B cell (primary cell): ENCODE data around the gene ATIC. TPM values are rescaled to one million over a fixed set of nuclear protein-coding genes. Genes with fewer than 3 reads are reported as not detected.

Source experiments
- ATAC-seq: fragments of 200-7000 bp; cut with Tn5 transposase; one replicate; pipeline ENCODE4 v1.10.0; 2021; ENCODE audit warnings: low read depth, mild to moderate bottlenecking, moderate number of reproducible peaks, moderate library complexity
- CTCF ChIA-PET: fragments of 350-600 bp; sonication (Branson Sonifier 250); formaldehyde crosslinking; loops from one replicate; lab custom pipeline; 2021; ENCODE audit warnings: antibody characterized with exemption, inconsistent platforms; lab: Charles Lee
- POLR2A ChIA-PET: fragments of 350-600 bp; sonication (Branson Sonifier 250); formaldehyde crosslinking; loops from one replicate; lab custom pipeline; 2021; ENCODE audit warnings: antibody characterized with exemption; lab: Charles Lee
- DNase-seq: peaks from one replicate; pipeline ENCODE4 v3.0.0; 2013
- H2AFZ ChIP-seq: 2 replicates; pipeline ENCODE4 v1.6.1; 2012; ENCODE audit warnings: mild to moderate bottlenecking, low read depth, low read length; ENCODE audit not compliant: insufficient read depth, poor library complexity, severe bottlenecking
- H3K27ac ChIP-seq, 2 donors: 1 replicate in 1 of 2; 2 replicates in 1 of 2; pipeline ENCODE4 v1.5.1; 2012 to 2013; ENCODE audit warnings: low read length in 2 of 2, mild to moderate bottlenecking in 2 of 2, moderate library complexity in 1 of 2
- H3K27me3 ChIP-seq, 4 experiments: fragments of 200-600 bp in 1 of 4; sonication (generic) in 1 of 4; replicated peaks in 1 of 4; 1 replicate in 2 of 4; 2 replicates in 2 of 4; pipeline versions ENCODE4 v1.6.1 to v1.7.0; 2013 to 2016; ENCODE audit warnings: low read length in 3 of 4, mild to moderate bottlenecking in 2 of 4, mixed read lengths in 1 of 4, moderate library complexity in 1 of 4; ENCODE audit not compliant: insufficient read depth in 4 of 4, control insufficient read depth in 3 of 4; ENCODE audit errors: control extremely low read depth in 1 of 4
- H3K36me3 ChIP-seq, 2 experiments: replicated peaks in 1 of 2; 1 replicate in 1 of 2; 2 replicates in 1 of 2; pipeline versions ENCODE4 v1.6.1 to v1.7.1; 2013; ENCODE audit warnings: low read length in 1 of 2; ENCODE audit not compliant: insufficient read depth in 2 of 2, control insufficient read depth in 1 of 2; ENCODE audit errors: control extremely low read depth in 1 of 2, extremely low read depth in 1 of 2
- H3K4me1 ChIP-seq, 2 donors: fragments of 200-600 bp in 1 of 2; sonication (generic) in 1 of 2; 1 replicate in 1 of 2; 2 replicates in 1 of 2; pipeline versions ENCODE4 v1.5.1 to v1.6.1; 2013 to 2017; ENCODE audit warnings: low read length in 2 of 2; ENCODE audit not compliant: control insufficient read depth in 2 of 2, insufficient read depth in 2 of 2
- H3K4me2 ChIP-seq: replicated peaks from 2 replicates; pipeline ENCODE3; 2012; ENCODE audit warnings: mild to moderate bottlenecking, low read depth, low read length; ENCODE audit not compliant: poor library complexity, severe bottlenecking
- H3K4me3 ChIP-seq, 5 experiments: fragments of 200-600 bp in 1 of 5; sonication (generic) in 1 of 5; 1 replicate in 3 of 5; 2 replicates in 2 of 5; pipeline versions ENCODE4 v1.5.1 to v1.7.0; 2011 to 2016; ENCODE audit warnings: low read length in 4 of 5, mild to moderate bottlenecking in 4 of 5, low read depth in 2 of 5, control low read depth in 1 of 5, moderate library complexity in 1 of 5; ENCODE audit not compliant: insufficient read depth in 1 of 5; ENCODE audit errors: control extremely low read depth in 1 of 5, extremely low read depth in 1 of 5
- H3K79me2 ChIP-seq: fragments of 200-600 bp; sonication (generic); one replicate; pipeline ENCODE4 v1.6.0; 2016; ENCODE audit warnings: low read length; ENCODE audit not compliant: control insufficient read depth, insufficient read depth
- H3K9ac ChIP-seq: fragments of 200-600 bp; sonication (generic); 2 replicates; pipeline ENCODE4 v1.6.1; 2017; ENCODE audit warnings: mild to moderate bottlenecking, low read length, moderate library complexity
- H3K9me3 ChIP-seq, 3 donors: one replicate each; pipeline versions ENCODE4 v1.6.1 to v1.7.1; 2013; ENCODE audit warnings: low read length in 2 of 3; ENCODE audit not compliant: control insufficient read depth in 2 of 3, insufficient read depth in 1 of 3; ENCODE audit errors: control extremely low read depth in 1 of 3
- H4K20me1 ChIP-seq: 2 replicates; pipeline ENCODE4 v1.6.0; 2012; ENCODE audit warnings: mild to moderate bottlenecking, low read length; ENCODE audit not compliant: insufficient read depth, control insufficient read depth, poor library complexity, severe bottlenecking
- H3K27ac Mint-ChIP-seq: one replicate; pipeline ENCODE4 v1.8.0; 2021; ENCODE audit warnings: mixed read lengths
- H3K27me3 Mint-ChIP-seq: one replicate; pipeline ENCODE4 v1.8.0; 2021; ENCODE audit warnings: mixed read lengths
- H3K4me1 Mint-ChIP-seq: one replicate; pipeline ENCODE4 v1.8.0; 2021; ENCODE audit warnings: mixed read lengths
- H3K4me3 Mint-ChIP-seq: one replicate; pipeline ENCODE4 v1.8.0; 2021; ENCODE audit warnings: mixed read lengths
- H3K9me3 Mint-ChIP-seq: one replicate; pipeline ENCODE4 v1.8.0; 2022; ENCODE audit warnings: mixed read lengths; ENCODE audit not compliant: insufficient read depth
- CTCF ChIP-seq: fragments of 200-600 bp; IDR thresholded peaks from one replicate; pipeline ENCODE4 v1.8.0; 2022; ENCODE audit warnings: antibody characterized with exemption, mild to moderate bottlenecking
- EZH2 ChIP-seq: IDR thresholded peaks from 2 replicates; pipeline ENCODE4 v1.6.1; 2012; ENCODE audit warnings: borderline replicate concordance, low read depth, mild to moderate bottlenecking, moderate library complexity, low read length; ENCODE audit not compliant: insufficient read depth, poor library complexity, severe bottlenecking
- WGBS: methylation state at CpG from one replicate; pipeline ENCODE4 v1.1.5; 2013; ENCODE audit warnings: missing lambda C conversion rate; ENCODE audit not compliant: insufficient coverage; 5-methylcytosine and 5-hydroxymethylcytosine counted together
- intact Hi-C: fragments of 100-400 bp; cut with micrococcal nuclease; formaldehyde crosslinking; loops from one replicate; pipeline ENCODE4 v1.10.0; 2022
- polyA plus RNA-seq: library from polyadenylated mRNA; depleted of rRNA; stranded (reverse); fragments of >200 nt; gene quantifications from 2 replicates; pipeline ENCODE4 v1.2.3, GENCODE V29; 2012
- total RNA-seq, 2 donors: library from RNA; stranded (reverse); fragments of 120-200 nt in 1 of 2; gene quantifications; 1 replicate in 1 of 2; 2 replicates in 1 of 2; pipeline versions ENCODE4 v1.2.3 to v1.2.4, GENCODE V29; 2013 to 2022

Gene ATIC
- total and polyA plus RNA-seq, 2 donors (not counting 1 experiment from before 2014, with no cell fraction given) = 55.4 to 80.4 TPM

- H3K9me3 Mint-ChIP-seq = no peaks in the 10 kb centered on the region
- Histone ChIP-seq H3K4me3 (no peak overlapping the region), H3K27me3 (peaks cover 0 to 4% (median 0%) of the 10 kb centered on the region in 4 experiments), H3K9me3 (no peaks in the 10 kb centered on the region), H3K27ac (no peak overlapping the region), H4K20me1 (no peaks in the 10 kb centered on the region), H3K79me2 (no peaks in the 10 kb centered on the region), H3K4me2 (no peak overlapping the region), H3K4me1 (peaks cover 5 to 7% of the 10 kb centered on the region in 2 donors), H2AFZ (no peak overlapping the region), H3K9ac (no peak overlapping the region), H3K36me3 (no peaks in the 10 kb centered on the region)
- POLR2A ChIA-PET = no interaction called here
- intact Hi-C loops = no loop called here
- TF ChIP-seq CTCF (no peak), EZH2 (no peak)
- CTCF ChIA-PET = interaction anchor here (0.7 to 0.9 kb wide), 2 partner anchors 12 to 51 kb away, joined by 3 read pairs; no protein-coding TSS in a partner anchor
- H3K4me3 Mint-ChIP-seq = no peak overlapping the region
- DNase-seq (no peak), ATAC-seq (no peak)
- WGBS = no CpG with 5 or more reads among the region's 1 CpG
- H3K27me3 Mint-ChIP-seq = peaks cover 3% of the 10 kb centered on the region
- peaks cover 3% of the 10 kb centered on the region for H3K4me1 Mint-ChIP-seq
- no peak overlapping the region for H3K27ac Mint-ChIP-seq
These were observed 28.6 kb upstream of the ATIC start for GRCh38 chr2:215283221-215283620.

GRCh38 chr2:215286309-215286708 lies 25.6 kb upstream of the ATIC start:
- intact Hi-C loops = no loop called here
- DNase-seq (no peak), ATAC-seq (no peak)
- Histone ChIP-seq H3K27ac (no peak overlapping the region), H3K9ac (no peak overlapping the region), H3K4me1 (no peaks in the 10 kb centered on the region), H3K27me3 (peaks cover 0 to 4% (median 0%) of the 10 kb centered on the region in 4 experiments), H2AFZ (no peak overlapping the region), H3K36me3 (no peaks in the 10 kb centered on the region), H3K4me2 (no peak overlapping the region), H3K79me2 (no peaks in the 10 kb centered on the region), H4K20me1 (no peaks in the 10 kb centered on the region), H3K4me3 (no peak overlapping the region), H3K9me3 (no peaks in the 10 kb centered on the region)
- H3K4me1 Mint-ChIP-seq = no peaks in the 10 kb centered on the region
- ChIA-PET POLR2A (no interaction called here), CTCF (no interaction called here)
- no peaks in the 10 kb centered on the region for H3K9me3 Mint-ChIP-seq
- 100% methylated on average over 2 of the region's 2 CpGs for WGBS
- TF ChIP-seq CTCF = no peak
- no peak for TF ChIP-seq EZH2
- H3K4me3 Mint-ChIP-seq = no peak overlapping the region
- peaks cover 8% of the 10 kb centered on the region for H3K27me3 Mint-ChIP-seq
- no peak overlapping the region for H3K27ac Mint-ChIP-seq
